ENCODE data around the gene F2R.

The F2R gene

GRCh38 chr5:76747706-76748105 lies 31.8 kb downstream of the F2R start:
- H3K27me3 ChIP-seq (ENCODE audit: low read depth, low read length) = no peaks in the 10 kb centered on the region

GRCh38 chr5:76751291-76751690 lies 35.4 kb downstream of the F2R start:
- Histone ChIP-seq H3K36me3 (replicated peaks; ENCODE audit: low read depth, low read length) (no peaks in the 10 kb centered on the region), H3K9ac (ENCODE audit: low read length) (no peak overlapping the region), H3K27me3 (ENCODE audit: low read depth, low read length) (no peaks in the 10 kb centered on the region), H3K4me2 (ENCODE audit: low read length) (no peak overlapping the region), H3K27ac (ENCODE audit: low read length) (no peak overlapping the region), H2AFZ (ENCODE audit: low read depth, low read length) (no peak overlapping the region), H3K4me3 (ENCODE audit: low read length) (no peak overlapping the region), H4K20me1 (ENCODE audit: insufficient read depth, low read length) (no peaks in the 10 kb centered on the region), H3K4me1 (ENCODE audit: low read length) (no peaks in the 10 kb centered on the region), H3K79me2 (ENCODE audit: low read length) (no peaks in the 10 kb centered on the region), H3K9me3 (ENCODE audit: insufficient read depth, low read length) (no peaks in the 10 kb centered on the region)
- TF ChIP-seq EZH2phosphoT487 (IDR thresholded peaks at IDR 0.05; ENCODE audit: low read depth) (no peak), CTCF (IDR thresholded peaks at IDR 0.05; ENCODE audit: low read depth, low read length) (no peak)

More at GRCh38 chr5:76747706-76748105, 31.8 kb downstream of the F2R start:
- no peaks in the 10 kb centered on the region for H3K4me1 ChIP-seq (ENCODE audit: low read length)
- no peak overlapping the region for H3K27ac ChIP-seq (ENCODE audit: low read length)
- H3K4me2 ChIP-seq (ENCODE audit: low read length) = no peak overlapping the region
- no peak overlapping the region for H2AFZ ChIP-seq (ENCODE audit: low read depth, low read length)
- no peak overlapping the region for H3K4me3 ChIP-seq (ENCODE audit: low read length)
- TF ChIP-seq CTCF (IDR thresholded peaks at IDR 0.05; ENCODE audit: low read depth, low read length) (no peak), EZH2phosphoT487 (IDR thresholded peaks at IDR 0.05; ENCODE audit: low read depth) (no peak)
- H3K9me3 ChIP-seq (ENCODE audit: insufficient read depth, low read length) = no peaks in the 10 kb centered on the region
- no peak overlapping the region for H3K9ac ChIP-seq (ENCODE audit: low read length)
- no peaks in the 10 kb centered on the region for H3K79me2 ChIP-seq (ENCODE audit: low read length)
- H3K36me3 ChIP-seq (replicated peaks; ENCODE audit: low read depth, low read length) = no peaks in the 10 kb centered on the region
- H4K20me1 ChIP-seq (ENCODE audit: insufficient read depth, low read length) = no peaks in the 10 kb centered on the region

DNA sequence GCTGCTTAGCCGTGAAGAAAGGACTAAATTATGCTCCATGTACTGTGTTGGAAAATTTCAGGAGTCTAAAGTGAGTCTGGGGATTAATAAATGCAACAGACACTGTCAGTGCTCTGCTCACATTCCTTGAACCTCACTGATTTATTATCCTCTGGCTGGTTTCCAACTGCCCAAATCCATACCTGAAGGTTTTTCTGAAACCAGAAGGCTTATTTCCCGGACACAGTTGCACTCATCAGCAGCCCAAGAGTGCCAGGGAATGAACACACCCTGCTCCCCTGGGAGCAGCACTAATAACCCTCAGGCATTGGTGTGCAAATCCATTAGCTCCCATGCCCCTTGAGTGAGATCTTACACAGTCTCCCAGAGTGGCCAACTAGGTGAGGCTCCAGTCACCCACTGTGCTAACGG lies 38.7 kb downstream of the F2R start:
- Histone ChIP-seq H3K4me1 (ENCODE audit: low read length) (no peaks in the 10 kb centered on the region), H3K27me3 (ENCODE audit: low read depth, low read length) (no peaks in the 10 kb centered on the region), H3K9me3 (ENCODE audit: insufficient read depth, low read length) (no peaks in the 10 kb centered on the region), H3K79me2 (ENCODE audit: low read length) (no peaks in the 10 kb centered on the region), H3K4me3 (ENCODE audit: low read length) (no peak overlapping the region), H3K4me2 (ENCODE audit: low read length) (no peak overlapping the region), H3K27ac (ENCODE audit: low read length) (no peak overlapping the region), H2AFZ (ENCODE audit: low read depth, low read length) (no peak overlapping the region), H3K36me3 (replicated peaks; ENCODE audit: low read depth, low read length) (no peaks in the 10 kb centered on the region), H3K9ac (ENCODE audit: low read length) (no peak overlapping the region), H4K20me1 (ENCODE audit: insufficient read depth, low read length) (no peaks in the 10 kb centered on the region)
- TF ChIP-seq CTCF (IDR thresholded peaks at IDR 0.05; ENCODE audit: low read depth, low read length) (no peak), EZH2phosphoT487 (IDR thresholded peaks at IDR 0.05; ENCODE audit: low read depth) (no peak)

GRCh38 chr5:76755779-76756637 lies 40.1 kb downstream of the F2R start:
- no peaks in the 10 kb centered on the region for H3K36me3 ChIP-seq (replicated peaks; ENCODE audit: low read depth, low read length)
- H3K79me2 ChIP-seq (ENCODE audit: low read length) = no peaks in the 10 kb centered on the region
- H3K9me3 ChIP-seq (ENCODE audit: insufficient read depth, low read length) = no peaks in the 10 kb centered on the region
- H4K20me1 ChIP-seq (ENCODE audit: insufficient read depth, low read length) = no peaks in the 10 kb centered on the region
- H3K4me1 ChIP-seq (ENCODE audit: low read length) = no peaks in the 10 kb centered on the region
- no peak overlapping the region for H2AFZ ChIP-seq (ENCODE audit: low read depth, low read length)
- H3K27me3 ChIP-seq (ENCODE audit: low read depth, low read length) = no peaks in the 10 kb centered on the region
- H3K27ac ChIP-seq (ENCODE audit: low read length) = no peak overlapping the region
- no peak overlapping the region for H3K4me2 ChIP-seq (ENCODE audit: low read length)
- no peak overlapping the region for H3K4me3 ChIP-seq (ENCODE audit: low read length)
- TF ChIP-seq EZH2phosphoT487 (IDR thresholded peaks at IDR 0.05; ENCODE audit: low read depth) = no peak
- H3K9ac ChIP-seq (ENCODE audit: low read length) = no peak overlapping the region

Measured in OCI-LY3 (cell line).